CD4-positive, alpha-beta T cell (primary cell): ENCODE data around the gene UQCC3. TPM values are rescaled to one million over a fixed set of nuclear protein-coding genes. Genes with fewer than 3 reads are reported as not detected.

ENCODE experiments used
- ATAC-seq: fragments of 200-7000 bp; cut with Tn5 transposase; one replicate; pipeline ENCODE4 v1.10.0; 2022; ENCODE audit warnings: mild to moderate bottlenecking; ENCODE audit not compliant: poor library complexity
- CTCF ChIA-PET: fragments of 350-600 bp; sonication (Branson Sonifier 250); formaldehyde crosslinking; loops from one replicate; lab custom pipeline; 2021; ENCODE audit warnings: antibody characterized with exemption, inconsistent platforms; lab: Charles Lee
- POLR2A ChIA-PET: fragments of 350-600 bp; sonication (Branson Sonifier 250); formaldehyde crosslinking; loops from one replicate; lab custom pipeline; 2021; ENCODE audit warnings: antibody characterized with exemption, inconsistent platforms; lab: Charles Lee
- DNase-seq, 14 experiments: peaks; one replicate each; pipeline ENCODE4 v3.0.0-alpha.2; 2013 to 2020; ENCODE audit warnings: mixed read lengths in 2 of 14
- H3K27ac ChIP-seq, 2 donors: one replicate each; pipeline versions ENCODE4 v1.5.1 to v1.7.0; 2013; ENCODE audit warnings: low read length in 2 of 2, low read depth in 1 of 2, mild to moderate bottlenecking in 1 of 2
- H3K27me3 ChIP-seq, 2 experiments: 1 replicate in 1 of 2; 2 replicates in 1 of 2; pipeline versions ENCODE4 v1.6.1 to v1.7.0; 2013; ENCODE audit warnings: low read length in 2 of 2, control low read depth in 1 of 2, mild to moderate bottlenecking in 1 of 2, moderate library complexity in 1 of 2; ENCODE audit not compliant: insufficient read depth in 2 of 2, control insufficient read depth in 1 of 2
- H3K36me3 ChIP-seq: one replicate; pipeline ENCODE4 v1.6.1; 2013; ENCODE audit warnings: low read length, control low read depth; ENCODE audit not compliant: insufficient read depth
- H3K4me1 ChIP-seq: one replicate; pipeline ENCODE4 v1.6.1; 2013; ENCODE audit warnings: low read length, control low read depth; ENCODE audit not compliant: insufficient read depth
- H3K4me3 ChIP-seq: one replicate; pipeline ENCODE4 v1.5.1; 2013; ENCODE audit warnings: mild to moderate bottlenecking, low read length, moderate library complexity
- H3K9me3 ChIP-seq, 2 experiments: 1 replicate in 1 of 2; 2 replicates in 1 of 2; pipeline versions ENCODE4 v1.6.1 to v1.7.0; 2013; ENCODE audit warnings: low read length in 2 of 2, mild to moderate bottlenecking in 2 of 2, control low read depth in 1 of 2, moderate library complexity in 1 of 2; ENCODE audit not compliant: control insufficient read depth in 1 of 2, insufficient read depth in 1 of 2
- H3K27ac Mint-ChIP-seq: one replicate; pipeline ENCODE4 v1.8.0; 2020; ENCODE audit warnings: mixed read lengths
- H3K27me3 Mint-ChIP-seq: one replicate; pipeline ENCODE4 v1.8.0; 2021; ENCODE audit warnings: mixed read lengths
- H3K36me3 Mint-ChIP-seq: one replicate; pipeline ENCODE4 v1.8.0; 2021; ENCODE audit warnings: low read depth, mixed read lengths
- H3K4me1 Mint-ChIP-seq: one replicate; pipeline ENCODE4 v1.8.0; 2021; ENCODE audit warnings: low read depth, mixed read lengths
- H3K4me3 Mint-ChIP-seq: one replicate; pipeline ENCODE4 v1.8.0; 2020; ENCODE audit warnings: mild to moderate bottlenecking, mixed read lengths
- H3K9me3 Mint-ChIP-seq: one replicate; pipeline ENCODE4 v1.8.0; 2020; ENCODE audit warnings: mixed read lengths
- CTCF ChIP-seq: fragments of 200-600 bp; IDR thresholded peaks from one replicate; pipeline ENCODE4 v1.8.0; 2022; ENCODE audit warnings: antibody characterized with exemption, mild to moderate bottlenecking
- intact Hi-C, 2 experiments: fragments of 100-400 bp; cut with DNase I in 1 of 2; cut with micrococcal nuclease in 1 of 2; formaldehyde crosslinking; loops; one replicate each; pipeline versions ENCODE4 v1.15.1 to v1.9.0; 2023 to 2025; cut with DNase I, micrococcal nuclease
- total RNA-seq, 174 experiments: library from RNA in 2 of 174; stranded (reverse) in 2 of 174; gene quantifications; one replicate each; pipeline ENCODE4 v1.2.3 and lab custom pipeline; 2021 to 2026

The UQCC3 gene
- total RNA-seq, 2 experiments from 2014 or later, result 1.5 to 2.3 TPM

- Mint-ChIP-seq H3K4me1 (peaks cover 36% of the 10 kb centered on the region), H3K9me3 (no peaks in the 10 kb centered on the region), H3K27me3 (no peaks in the 10 kb centered on the region), H3K36me3 (peaks cover 39% of the 10 kb centered on the region), H3K4me3 (peak within 1 kb of the TSS; percentile 99), H3K27ac (peak within 1 kb of the TSS; percentile 96)
- no peaks in the 10 kb centered on the region for H3K27me3 ChIP-seq
- intact Hi-C loops, result loop anchor here (1.0 to 10.0 kb wide), 2 partner anchors 12 to 870 kb away; partner anchors contain the start of genes INTS5 (in 2 of the 2), FEN1 (in 1 of the 2) and TMEM258 (in 1 of the 2)
- no peaks in the 10 kb centered on the region for H3K9me3 ChIP-seq
- TF ChIP-seq CTCF, result no peak
- H3K36me3 ChIP-seq, result peaks cover 21% of the 10 kb centered on the region
- H3K27ac ChIP-seq, result peak within 1 kb of the TSS; percentile 80 to 88
- ATAC-seq, result peak; percentile 91
- ChIA-PET POLR2A (interaction anchor here (0.6 to 5.3 kb wide), 49 partner anchors 10 to 1620 kb away, joined by 3 to 170 read pairs (median 6); partner anchors contain the start of genes B3GAT3, BAD, BSCL2 and EEF1G), CTCF (interaction anchor here (0.8 to 1.9 kb wide), 11 partner anchors 9 to 240 kb away, joined by 3 to 7 read pairs (median 4); partner anchors contain the start of genes B3GAT3, GANAB, INTS5 and TUT1)
- H3K4me1 ChIP-seq, result peaks cover 48% of the 10 kb centered on the region
- peak; percentile 92 to 97 (median 94) for DNase-seq
- H3K4me3 ChIP-seq, result peak within 1 kb of the TSS; percentile 73
Observed at GRCh38 chr11:62665075-62665598, 6.3 kb upstream of the UQCC3 start, which contains the start of the genes C11orf98 and CSKMT. C11orf98 (minus strand) TSS chr11:62665210; CDS start chr11:62665169, 41 bp downstream. CSKMT (plus strand) TSS chr11:62665312; CDS start chr11:62665880, 568 bp downstream.

- ChIA-PET CTCF (interaction anchor here (0.8 to 1.9 kb wide), 10 partner anchors 8 to 241 kb away, joined by 3 to 7 read pairs (median 4); partner anchors contain the start of genes B3GAT3, GANAB, INTS5 and TUT1), POLR2A (interaction anchor here (0.6 to 5.3 kb wide), 43 partner anchors 10 to 241 kb away, joined by 3 to 170 read pairs (median 7); partner anchors contain the start of genes B3GAT3, BSCL2, EEF1G and EML3)
- peak overlapping the region; percentile 96 for H3K27ac Mint-ChIP-seq
- H3K4me1 ChIP-seq, result peaks cover 54% of the 10 kb centered on the region
- no peaks in the 10 kb centered on the region for H3K27me3 Mint-ChIP-seq
- peaks cover 36% of the 10 kb centered on the region for H3K4me1 Mint-ChIP-seq
- ATAC-seq (peak; percentile 28), DNase-seq (peak; percentile 31 to 79 (median 52))
- H3K4me3 Mint-ChIP-seq, result peak overlapping the region; percentile 99
- H3K4me3 ChIP-seq, result peak overlapping the region; percentile 73
- no peaks in the 10 kb centered on the region for H3K9me3 Mint-ChIP-seq
- H3K9me3 ChIP-seq, result no peaks in the 10 kb centered on the region
- peak overlapping the region; percentile 80 to 88 for H3K27ac ChIP-seq
- no peak for TF ChIP-seq CTCF
- intact Hi-C loops, result loop anchor here (1.0 to 10.0 kb wide), 3 partner anchors 12 to 871 kb away; partner anchors contain the start of genes INTS5 (in 2 of the 2), FEN1 (in 1 of the 2) and TMEM258 (in 1 of the 2)
- H3K27me3 ChIP-seq, result no peaks in the 10 kb centered on the region
- peaks cover 39% of the 10 kb centered on the region for H3K36me3 Mint-ChIP-seq
- H3K36me3 ChIP-seq, result peaks cover 21% of the 10 kb centered on the region
Observed at GRCh38 chr11:62665599-62666258, 5.7 kb upstream of the UQCC3 start.

GRCh38 chr11:62666259-62666926, 5.1 kb upstream of the UQCC3 start:
- DNase-seq (no peak), ATAC-seq (no peak)
- no peaks in the 10 kb centered on the region for H3K9me3 ChIP-seq
- intact Hi-C loops, result loop anchor here in 1 of 2 experiments (1.0 to 10.0 kb wide), 2 partner anchors 19 to 872 kb away; partner anchors contain the start of genes FEN1 and TMEM258
- peaks cover 21% of the 10 kb centered on the region for H3K36me3 ChIP-seq
- H3K36me3 Mint-ChIP-seq, result peaks cover 43% of the 10 kb centered on the region
- peak overlapping the region; percentile 80 to 88 for H3K27ac ChIP-seq
- TF ChIP-seq CTCF, result no peak
- ChIA-PET POLR2A (interaction anchor here (0.8 to 5.3 kb wide), 17 partner anchors 9 to 174 kb away, joined by 3 to 170 read pairs (median 40); partner anchors contain the start of genes B3GAT3, BSCL2, GANAB and GNG3), CTCF (interaction anchor here (1.3 to 1.9 kb wide), 3 partner anchors 14 to 242 kb away, joined by 4 to 7 read pairs (median 6); no protein-coding TSS in a partner anchor)
- peak overlapping the region; percentile 99 for H3K4me3 Mint-ChIP-seq
- peak overlapping the region; percentile 73 for H3K4me3 ChIP-seq
- no peaks in the 10 kb centered on the region for H3K27me3 ChIP-seq
- H3K27ac Mint-ChIP-seq, result peak overlapping the region; percentile 96
- peaks cover 60% of the 10 kb centered on the region for H3K4me1 ChIP-seq
- no peaks in the 10 kb centered on the region for H3K9me3 Mint-ChIP-seq
- H3K4me1 Mint-ChIP-seq, result peaks cover 43% of the 10 kb centered on the region
- no peaks in the 10 kb centered on the region for H3K27me3 Mint-ChIP-seq
